Suppressor macrophage treated with lipopolysaccharide for 1 hour (primary cell): Measurements from ENCODE around the gene PADI3.
"Not testable (repeated sequence)": the region's sequence is repeated elsewhere in the genome, so short reads cannot be mapped to it uniquely, and the experiment has no call there.

Source experiments
- DNase-seq, 3 donors: peaks; one replicate each; pipeline ENCODE4 v3.0.0-alpha.2; 2020 to 2022

Gene PADI3

GRCh38 chr1:17215545-17215890, 33.4 kb upstream of the PADI3 start:
- DNase-seq, result no peak

GRCh38 chr1:17216078-17216477, 32.8 kb upstream of the PADI3 start:
- DNase-seq, result no peak

GRCh38 chr1:17217607-17218006, 31.3 kb upstream of the PADI3 start:
- DNase-seq, result no peak

GRCh38 chr1:17218939-17219338, 30.0 kb upstream of the PADI3 start:
- no peak for DNase-seq

GRCh38 chr1:17220287-17220686, 28.6 kb upstream of the PADI3 start:
- no peak for DNase-seq

DNA sequence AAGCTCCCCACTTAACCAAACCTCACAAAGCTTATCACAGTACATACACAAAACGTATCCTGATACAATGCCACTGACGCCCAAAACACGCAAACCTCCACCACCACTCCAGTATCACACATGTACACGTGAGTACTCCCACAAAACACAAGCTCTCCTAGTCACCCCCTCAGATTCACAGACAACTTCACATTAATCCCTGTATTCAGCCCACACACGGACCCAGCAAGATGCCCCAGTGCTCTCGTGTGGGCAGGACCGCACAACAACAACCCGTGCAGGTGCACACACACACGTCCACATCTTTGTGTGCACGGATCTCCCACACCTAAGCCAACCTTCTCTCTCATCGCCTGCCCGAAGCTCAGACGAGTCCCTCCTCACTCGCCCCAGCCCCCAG, 26.3 kb upstream of the PADI3 start:
- DNase-seq, result no peak

DNA sequence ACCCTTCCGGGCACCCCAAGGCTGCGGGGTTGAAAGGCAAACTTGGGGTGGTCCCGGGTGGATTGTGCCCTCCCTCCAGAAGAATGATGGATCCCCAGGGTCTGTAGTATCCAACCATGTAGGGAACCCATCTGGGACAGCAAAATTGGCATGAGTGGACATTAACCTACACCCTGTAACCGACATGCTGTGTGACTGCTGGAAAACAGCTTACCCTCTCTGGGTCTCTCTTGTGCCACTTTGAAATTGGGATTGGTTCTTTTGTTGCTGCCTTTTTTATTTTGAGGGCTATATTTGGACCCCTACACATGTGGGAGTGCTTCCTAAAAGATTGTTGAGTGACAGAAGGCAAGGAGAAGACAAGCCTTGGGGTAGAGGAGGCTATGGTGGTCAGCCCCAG, 24.5 kb upstream of the PADI3 start:
- no peak for DNase-seq

DNA sequence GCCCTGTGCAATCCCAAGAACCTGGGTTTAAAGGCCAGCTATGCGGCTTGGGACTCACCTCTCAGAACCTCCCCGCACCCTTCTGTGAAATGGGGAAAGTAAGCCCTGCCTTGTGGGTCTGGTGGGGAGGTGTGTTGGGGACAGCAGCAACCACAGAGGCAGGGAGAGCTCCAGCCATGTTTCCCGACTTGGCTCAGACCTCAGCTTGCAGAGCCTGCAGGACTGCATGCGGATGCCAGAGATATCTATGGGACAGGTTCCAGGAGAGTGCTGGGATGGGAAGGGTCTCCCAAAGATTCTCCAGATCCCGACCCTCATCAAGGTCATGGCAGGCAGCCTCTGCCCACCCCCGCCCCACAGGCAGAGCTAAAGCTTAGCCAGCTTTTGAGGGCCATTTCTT, 23.8 kb upstream of the PADI3 start:
- no peak for DNase-seq

GRCh38 chr1:17227358-17227915, 21.5 kb upstream of the PADI3 start:
- no peak for DNase-seq

DNA sequence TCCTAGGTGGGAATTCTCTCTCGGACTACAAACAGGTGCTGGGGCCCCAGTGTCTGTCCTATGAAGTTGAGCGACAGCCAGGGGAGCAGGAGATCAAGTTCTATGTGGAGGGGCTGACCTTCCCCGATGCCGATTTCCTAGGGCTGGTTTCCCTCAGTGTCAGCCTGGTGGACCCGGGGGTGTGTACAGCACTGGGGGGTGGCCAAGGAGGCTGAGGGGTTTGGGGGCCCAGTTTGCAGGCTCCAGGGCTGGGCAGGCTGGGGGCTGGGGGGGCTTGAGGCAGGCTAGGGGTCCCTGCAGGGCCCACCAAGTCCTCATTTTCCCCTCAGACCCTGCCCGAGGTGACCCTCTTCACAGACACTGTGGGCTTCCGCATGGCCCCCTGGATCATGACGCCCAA, 20.3 kb upstream of the PADI3 start:
- DNase-seq, result no peak

DNA sequence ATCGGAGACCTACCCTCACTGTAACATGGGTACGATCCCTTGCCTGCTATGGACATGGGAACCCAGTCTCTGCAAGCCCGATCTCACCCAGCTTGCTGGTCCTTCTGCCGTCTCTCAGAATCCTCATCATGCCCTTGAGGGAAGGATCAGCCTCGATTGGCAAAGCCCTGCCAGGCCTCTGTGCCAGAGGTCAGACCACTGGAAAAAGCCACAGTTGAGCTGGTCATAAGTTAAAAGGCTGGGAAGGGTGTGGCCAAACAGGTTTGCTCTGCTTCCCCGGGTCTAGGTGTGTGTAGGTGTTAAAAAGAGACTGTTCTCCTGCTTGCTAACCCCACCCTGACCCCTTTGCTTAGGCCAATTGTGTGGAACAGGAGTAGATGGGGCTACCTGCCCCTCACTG, 19.5 kb upstream of the PADI3 start:
- no peak for DNase-seq

DNA sequence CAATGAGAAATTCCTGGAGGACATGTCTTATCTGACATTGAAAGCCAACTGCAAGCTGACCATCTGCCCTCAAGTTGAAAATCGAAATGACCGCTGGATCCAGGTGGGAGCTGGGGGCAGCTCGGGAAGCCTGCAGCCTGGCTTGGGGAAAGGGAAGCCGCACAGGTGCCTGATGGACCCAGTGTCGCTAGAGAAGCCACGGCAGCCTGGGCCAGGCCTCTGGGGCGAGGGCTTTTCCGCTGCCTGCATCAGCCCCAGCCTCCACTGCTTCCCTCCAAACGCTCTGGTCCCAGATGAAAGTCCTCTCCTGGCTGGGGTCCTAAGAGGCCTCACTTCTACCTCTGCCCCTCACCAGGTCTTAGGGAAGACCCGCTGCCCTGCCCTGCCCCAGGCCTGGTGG, 18.8 kb upstream of the PADI3 start:
- DNase-seq, result no peak

GRCh38 chr1:17230671-17231310, 18.1 kb upstream of the PADI3 start:
- DNase-seq, result no peak

DNA sequence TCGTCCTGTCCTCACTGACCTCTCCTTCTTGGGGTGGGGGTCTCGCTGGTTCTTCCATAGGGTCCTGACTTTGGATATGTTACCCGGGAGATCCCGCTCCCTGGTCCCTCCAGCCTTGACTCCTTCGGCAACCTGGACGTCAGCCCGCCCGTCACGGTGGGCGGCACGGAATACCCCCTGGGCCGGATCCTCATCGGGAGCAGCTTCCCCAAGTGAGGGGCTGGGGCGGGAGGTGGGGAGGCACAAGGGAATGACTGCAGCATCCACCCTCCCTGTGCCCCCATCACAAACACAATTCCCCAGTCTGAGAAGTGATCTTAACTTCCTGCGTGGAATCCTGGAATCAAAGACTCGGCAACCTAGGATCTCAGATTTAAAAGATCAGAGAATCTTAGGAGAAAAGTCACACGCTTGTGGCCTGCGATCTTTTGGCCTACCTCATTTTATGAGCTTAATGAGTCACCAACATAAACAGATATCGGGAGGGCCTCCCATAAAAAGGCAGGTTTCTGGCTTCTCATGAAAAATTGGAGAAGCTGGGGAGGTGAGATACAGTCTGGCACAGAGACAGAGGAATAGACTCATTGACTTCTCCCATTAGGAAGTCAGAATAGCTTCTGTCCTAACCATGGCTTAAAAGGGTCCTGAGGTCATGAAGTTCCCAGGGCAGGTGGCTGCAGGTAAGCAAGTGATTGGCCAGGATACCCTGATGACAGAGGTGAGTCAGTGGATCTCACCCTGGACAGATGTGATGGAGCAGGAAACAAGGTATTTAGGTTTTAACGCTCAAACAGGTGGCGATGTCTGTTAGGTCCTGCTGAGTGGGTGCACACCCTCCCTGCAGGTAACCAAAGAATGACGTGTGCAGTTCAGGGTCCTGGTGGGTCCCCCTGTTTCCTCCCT, 15.9 kb upstream of the PADI3 start:
- no peak for DNase-seq

- peak; percentile 89 to 91 (median 90) for DNase-seq
These were observed 15.1 kb upstream of the PADI3 start for GRCh38 chr1:17233675-17234320.

- no peak for DNase-seq
These were observed 14.5 kb upstream of the PADI3 start for GRCh38 chr1:17234405-17234804.

- no peak for DNase-seq
These were observed 13.6 kb upstream of the PADI3 start for GRCh38 chr1:17235135-17235885.

GRCh38 chr1:17236779-17237560, 11.9 kb upstream of the PADI3 start:
- peak; percentile 92 to 96 (median 95) for DNase-seq

DNA sequence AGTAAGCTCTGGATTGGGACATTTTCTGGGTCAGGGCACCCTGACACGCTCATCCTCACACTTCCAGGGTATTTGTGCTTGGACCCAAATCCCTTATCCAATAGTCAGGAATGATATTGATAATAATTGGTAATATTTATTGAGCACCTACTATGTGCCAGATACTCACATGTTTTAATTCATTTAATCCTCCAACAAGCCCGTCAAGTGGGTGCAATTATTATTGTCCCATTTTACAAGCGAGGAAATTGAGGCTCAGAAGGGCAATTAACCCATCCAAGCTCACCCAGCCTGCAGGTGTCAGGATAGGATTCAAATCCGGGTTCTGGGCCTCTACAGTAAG, 11.4 kb upstream of the PADI3 start:
- no peak for DNase-seq

- peak; percentile 63 to 66 (median 66) for DNase-seq
These were observed 9.5 kb upstream of the PADI3 start for GRCh38 chr1:17239420-17239819.

DNA sequence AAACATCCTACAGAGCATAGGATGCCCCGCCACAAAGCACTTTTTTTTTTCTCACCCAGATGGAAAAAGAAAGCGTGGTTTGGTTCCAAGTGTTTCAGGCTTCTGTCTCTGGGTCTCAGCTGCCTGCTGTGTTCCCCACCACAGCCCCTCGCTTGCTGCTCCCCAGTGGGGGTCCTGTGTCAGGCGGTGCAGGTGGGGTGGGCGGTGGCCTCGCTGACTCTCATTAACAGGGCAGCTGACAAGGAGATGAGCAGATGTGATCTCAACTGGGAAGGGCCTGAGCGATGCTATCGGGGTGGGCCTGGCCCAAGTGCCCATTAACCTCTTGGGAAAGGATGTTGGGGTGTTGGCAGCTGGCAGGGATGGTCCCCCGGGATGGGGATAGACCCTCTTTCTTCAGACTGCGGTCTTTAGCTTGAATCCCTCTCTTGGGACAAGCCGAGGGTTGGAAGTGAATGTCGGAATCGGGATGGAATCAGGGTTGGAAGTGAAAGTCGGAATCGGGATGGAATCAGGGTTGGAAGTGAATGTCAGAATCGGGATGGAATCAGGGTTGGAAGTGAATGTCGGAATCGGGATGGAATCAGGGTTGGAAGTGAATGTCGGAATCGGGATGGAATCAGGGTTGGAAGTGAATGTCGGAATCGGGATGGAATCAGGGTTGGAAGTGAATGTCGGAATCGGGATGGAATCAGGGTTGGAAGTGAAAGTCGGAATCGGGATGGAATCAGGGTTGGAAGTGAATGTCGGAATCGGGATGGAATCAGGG, 7.7 kb upstream of the PADI3 start:
- not testable (repeated sequence) for DNase-seq

- DNase-seq, result not testable (repeated sequence)
These were observed 7.2 kb upstream of the PADI3 start for GRCh38 chr1:17241780-17242074.
